Endometrial microvascular endothelial cells (primary cell): ENCODE data around the gene SLC12A6. TPM values are rescaled to one million over a fixed set of nuclear protein-coding genes. Genes with fewer than 3 reads are reported as not detected.
"Not testable (repeated sequence)": the region's sequence is repeated elsewhere in the genome, so short reads cannot be mapped to it uniquely, and the experiment has no call there.

ENCODE experiments used
- in situ Hi-C: cut with HindIII; loops from 2 replicates; pipeline ENCODE4 v1.10.0; 2017; ENCODE audit warnings: low sequenced_read_pairs, low pct_unique_long_range_greater_than_20kb; ENCODE audit errors: inconsistent ontology term
- total RNA-seq: library from RNA; depleted of rRNA; stranded (reverse); fragments of >200 nt; gene quantifications from one replicate; pipeline ENCODE4 v1.2.3, GENCODE V29; 2015; ENCODE audit errors: inconsistent ontology term

Gene SLC12A6
- total RNA-seq, 1 donor from 2014 or later: 19.1 TPM

DNA sequence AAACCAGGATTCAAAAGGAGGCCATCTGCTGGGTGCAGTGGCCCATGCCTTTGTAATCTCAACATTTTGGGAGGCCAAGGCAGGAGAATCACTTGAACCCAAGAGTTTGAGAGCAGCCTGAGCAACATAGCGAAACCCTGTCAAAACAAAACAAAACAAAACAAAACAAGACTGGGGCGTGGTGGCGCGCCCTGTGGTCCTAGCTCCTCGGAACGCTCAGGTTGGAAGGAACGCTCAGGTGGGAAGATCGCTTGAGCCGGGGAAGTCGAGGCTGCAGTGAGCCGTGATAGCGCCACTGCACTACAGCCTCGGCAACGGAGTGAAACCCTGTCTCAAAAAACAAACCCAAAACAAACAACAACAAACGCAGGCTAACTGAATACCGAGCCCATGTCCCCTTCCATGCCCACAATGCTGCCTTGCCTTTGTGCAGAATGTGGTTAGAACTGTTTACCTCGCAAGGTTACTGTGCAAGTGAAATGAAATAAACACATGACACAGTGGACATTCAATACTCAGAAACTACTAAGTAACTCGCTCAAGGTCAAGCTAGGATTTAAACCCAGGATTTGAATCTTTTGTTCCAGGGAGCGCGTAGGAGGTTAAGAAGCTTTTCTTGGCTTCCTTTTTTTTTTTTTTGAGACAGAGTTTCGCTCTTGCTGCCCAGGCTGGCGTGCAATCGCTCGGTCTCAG, 113.5 kb downstream of the SLC12A6 start:
- in situ Hi-C loops: no loop called here

DNA sequence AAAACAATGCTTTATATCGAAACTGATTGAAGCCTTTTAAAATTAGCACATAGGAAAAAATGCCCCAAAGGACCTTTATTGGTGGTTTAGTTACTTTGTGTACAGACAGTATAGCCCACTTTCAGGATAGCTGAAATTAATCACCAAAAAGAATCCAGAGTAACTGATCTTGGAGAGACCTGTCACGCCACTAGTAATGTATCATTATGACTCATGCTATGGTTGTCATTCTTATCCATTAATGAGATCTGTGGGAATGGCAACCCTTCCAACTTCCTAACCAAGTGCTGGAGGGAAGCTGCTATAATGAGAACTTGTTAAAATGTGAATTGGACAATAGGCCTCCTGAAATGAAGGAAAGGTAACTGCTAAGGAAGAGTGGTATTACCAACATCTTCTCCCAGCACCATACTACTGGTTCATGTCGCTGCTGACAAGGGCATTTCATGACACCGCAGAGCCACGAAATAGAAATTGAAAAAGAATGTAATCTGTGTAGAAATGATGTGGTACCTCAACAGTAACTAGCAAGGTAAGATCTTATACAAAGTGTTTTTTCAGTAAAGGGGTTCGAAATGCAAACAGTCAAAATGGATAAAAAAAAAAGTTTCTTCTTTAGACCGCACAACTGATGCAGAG, 119.9 kb downstream of the SLC12A6 start:
- in situ Hi-C loops: no loop called here

DNA sequence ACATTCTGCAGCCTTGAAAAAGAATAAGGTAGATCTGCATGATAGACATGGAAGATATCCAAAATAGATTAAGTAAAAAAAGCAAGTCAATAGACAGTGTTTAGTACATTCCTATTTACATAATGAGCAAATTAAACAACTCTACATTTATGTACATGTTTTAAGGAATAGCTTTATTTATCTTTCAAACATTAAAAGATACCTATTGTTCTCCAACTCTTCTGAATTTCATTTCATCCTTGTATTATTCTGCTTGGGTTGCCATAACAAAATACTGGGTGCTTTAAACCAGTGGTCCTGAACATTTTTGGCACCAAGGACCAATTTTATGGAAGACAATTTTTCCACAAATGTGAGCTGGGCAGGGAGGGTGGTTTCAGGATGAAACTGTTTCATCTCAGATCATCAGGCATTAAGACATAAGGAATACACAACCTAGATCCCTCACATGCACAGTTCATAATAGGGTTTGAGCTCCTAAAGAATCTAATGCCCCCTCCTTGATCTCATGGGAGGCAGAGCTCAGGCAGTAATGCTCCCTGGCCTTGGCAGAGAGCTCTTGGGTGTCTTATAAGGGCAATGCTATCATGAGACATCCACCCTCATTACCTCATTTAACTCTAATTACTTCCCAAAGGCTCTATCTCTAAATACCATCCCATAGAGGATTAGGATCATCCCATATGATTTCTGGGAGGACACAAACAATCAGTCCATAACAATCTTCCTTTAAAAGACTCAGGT, 120.9 kb downstream of the SLC12A6 start:
- in situ Hi-C loops: no loop called here

- in situ Hi-C loops: no loop called here
Measured at GRCh38 chr15:34214135-34214534, 123.4 kb downstream of the SLC12A6 start.

DNA sequence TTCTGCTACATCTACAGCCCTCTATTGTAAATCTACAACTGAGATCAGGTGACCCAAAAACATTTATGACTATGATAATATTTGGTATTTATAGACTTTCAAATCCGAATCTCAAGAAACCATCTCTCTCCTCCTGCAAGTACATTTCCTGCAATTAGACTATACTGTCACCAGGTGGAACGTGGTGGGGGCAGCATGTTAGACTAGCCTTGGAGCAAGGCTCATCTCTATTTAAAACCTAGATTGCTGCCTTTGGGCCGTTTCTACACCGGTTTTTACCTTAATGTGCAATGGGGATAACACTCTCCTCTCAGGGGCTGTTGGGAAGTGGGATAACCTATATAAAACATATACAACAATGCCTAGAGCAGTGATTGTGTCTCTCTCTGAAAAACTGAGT, 123.9 kb downstream of the SLC12A6 start:
- in situ Hi-C loops: no loop called here

GRCh38 chr15:34209421-34210282, 127.9 kb downstream of the SLC12A6 start, which contains the start of gene KATNBL1:
TSS of gene KATNBL1 (minus strand) at chr15:34210096. CDS start at chr15:34163676, 46,420 bp downstream.
- in situ Hi-C loops: no loop called here

- in situ Hi-C loops: no loop called here
Measured at GRCh38 chr15:34206011-34206410, 131.6 kb downstream of the SLC12A6 start.

DNA sequence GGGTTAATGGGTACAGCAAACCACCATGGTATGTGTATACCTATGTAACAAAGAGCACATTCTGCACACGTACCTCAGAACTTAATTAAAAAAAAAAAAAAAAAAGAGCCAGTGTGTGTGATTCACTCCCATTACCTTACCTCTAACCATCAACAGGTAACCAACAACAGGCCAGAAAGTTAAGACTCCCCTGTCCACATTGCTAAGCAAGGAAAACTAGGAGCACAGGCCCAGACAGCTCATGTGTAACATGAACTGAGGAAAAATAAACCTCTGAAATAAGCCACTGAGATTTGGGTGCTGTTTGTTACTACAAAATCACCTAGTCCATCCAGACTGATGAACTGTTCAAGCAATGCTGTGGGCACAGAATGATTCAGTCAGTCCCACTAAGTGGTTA, 133.6 kb downstream of the SLC12A6 start:
- in situ Hi-C loops: no loop called here

- in situ Hi-C loops: no loop called here
Measured at GRCh38 chr15:34203305-34203704, 134.3 kb downstream of the SLC12A6 start.

- in situ Hi-C loops: not testable (repeated sequence)
Measured at GRCh38 chr15:34193272-34193671, 144.3 kb downstream of the SLC12A6 start.

DNA sequence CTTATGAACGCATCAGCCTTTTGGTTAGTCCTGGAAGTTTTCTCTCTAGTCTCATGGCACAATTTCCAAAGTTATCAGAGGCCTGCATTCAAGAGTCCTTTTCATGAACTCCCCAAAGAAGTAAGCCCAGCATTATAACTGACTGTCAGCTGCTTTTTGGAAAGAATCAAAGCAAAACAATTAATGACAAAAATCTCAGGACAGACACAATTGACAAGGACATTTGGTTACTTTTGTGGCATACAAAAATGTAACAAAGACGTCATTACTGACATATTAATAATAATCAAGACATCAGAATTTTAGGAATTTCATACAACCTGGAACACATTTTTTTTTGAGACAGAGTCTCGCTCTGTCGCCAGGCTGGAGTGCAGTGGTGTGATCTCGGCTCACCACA, 148.9 kb downstream of the SLC12A6 start:
- in situ Hi-C loops: no loop called here

DNA sequence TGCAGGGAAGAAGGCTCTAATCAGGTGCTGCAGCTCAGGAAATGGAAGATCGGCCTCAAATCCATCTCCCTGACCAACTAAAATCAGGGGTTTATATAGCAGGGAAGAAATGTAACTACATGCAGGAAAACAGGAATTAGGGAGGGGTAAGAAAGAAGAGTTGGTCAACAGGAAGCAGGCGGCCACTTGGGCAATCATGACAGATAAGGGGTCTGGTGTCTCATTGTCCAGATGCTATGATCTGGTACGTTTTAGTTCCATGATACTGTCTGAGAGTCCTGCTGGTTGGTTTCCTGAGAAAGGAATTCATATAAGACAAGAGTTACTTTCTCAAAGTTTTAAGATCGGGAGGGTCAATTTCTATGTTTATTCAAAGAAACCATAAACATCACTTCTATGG, 151.9 kb downstream of the SLC12A6 start:
- in situ Hi-C loops: no loop called here

DNA sequence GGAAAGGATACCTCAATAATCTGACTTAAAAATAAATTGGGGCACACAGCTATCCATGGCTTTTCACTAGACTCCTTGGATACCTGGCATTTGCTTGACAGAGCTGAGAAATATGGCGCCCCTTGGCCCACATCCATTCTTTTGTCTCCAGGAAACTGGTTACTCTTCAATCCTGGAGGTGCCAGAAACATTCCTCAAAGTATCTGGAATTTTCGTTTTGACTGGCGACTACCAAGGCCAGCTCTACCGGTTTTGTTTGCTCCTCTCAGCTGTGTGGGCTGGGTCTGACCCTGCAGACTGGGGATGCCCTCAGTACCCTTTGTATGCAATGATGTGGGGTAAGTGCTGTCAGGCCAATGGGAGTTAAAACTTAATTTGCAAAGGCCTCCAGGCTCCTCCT, 154.6 kb downstream of the SLC12A6 start:
- in situ Hi-C loops: no loop called here

Other genes starting within 250 kb of the SLC12A6 start
- 56.6 TPM for gene EMC7, start 235.9 kb downstream of the SLC12A6 start, total RNA-seq
- gene PGBD4, start 235.7 kb downstream of the SLC12A6 start, total RNA-seq: 0.65 TPM
- 39.6 TPM for gene KATNBL1, start 127.7 kb downstream of the SLC12A6 start, total RNA-seq
- 295 TPM for gene EMC4, start 112.8 kb downstream of the SLC12A6 start, total RNA-seq
- 462 TPM for gene NOP10, start 5.4 kb upstream of the SLC12A6 start, total RNA-seq
- gene NUTM1, start 5.5 kb upstream of the SLC12A6 start, total RNA-seq: not detected
- 15.0 TPM for gene LPCAT4, start 29.4 kb upstream of the SLC12A6 start, total RNA-seq
- 4.6 TPM for gene GOLGA8A, start 100.0 kb upstream of the SLC12A6 start, total RNA-seq
- 17.6 TPM for gene GOLGA8B, start 245.9 kb upstream of the SLC12A6 start, total RNA-seq